Brain pericyte (primary cell): ENCODE data around the gene TTC33.
"Not testable (repeated sequence)": the region's sequence is repeated elsewhere in the genome, so short reads cannot be mapped to it uniquely, and the experiment has no call there.

Experiments used
- DNase-seq: peaks from one replicate; pipeline ENCODE4 v3.0.0-alpha.2; 2012; ENCODE audit warnings: low read depth, low spot score

Gene TTC33

GRCh38 chr5:40755407-40756365 is at the start of gene TTC33:
Gene TTC33, minus strand, starts transcription at chr5:40755961. Its CDS starts 8,943 bp downstream, at chr5:40747018.
- peak; percentile 70 for DNase-seq

- DNase-seq = no peak
These were observed 46.2 kb upstream of the TTC33 start for GRCh38 chr5:40801771-40802562.

DNA sequence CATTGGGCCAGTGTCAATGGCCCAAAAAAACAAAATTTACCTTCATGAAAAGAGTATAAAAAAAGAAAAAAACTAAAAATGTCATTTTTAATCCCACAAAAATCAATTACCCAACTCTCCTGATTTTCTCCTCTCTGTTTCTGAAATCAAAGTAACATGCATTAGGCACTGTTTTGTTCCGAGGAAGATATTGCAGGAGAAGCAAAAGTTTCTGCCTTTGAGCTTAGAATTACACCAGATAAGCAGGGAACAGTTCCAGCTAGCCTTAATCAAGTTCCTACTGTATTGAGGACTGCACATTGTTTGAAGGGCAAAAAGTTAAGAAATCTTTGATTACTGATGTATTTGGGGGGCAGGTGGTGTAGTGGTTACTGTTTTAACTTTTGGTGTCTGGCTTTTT is 43.5 kb upstream of the TTC33 start:
- no peak for DNase-seq

GRCh38 chr5:40798801-40799210 is 43.0 kb upstream of the TTC33 start:
- DNase-seq = no peak

DNA sequence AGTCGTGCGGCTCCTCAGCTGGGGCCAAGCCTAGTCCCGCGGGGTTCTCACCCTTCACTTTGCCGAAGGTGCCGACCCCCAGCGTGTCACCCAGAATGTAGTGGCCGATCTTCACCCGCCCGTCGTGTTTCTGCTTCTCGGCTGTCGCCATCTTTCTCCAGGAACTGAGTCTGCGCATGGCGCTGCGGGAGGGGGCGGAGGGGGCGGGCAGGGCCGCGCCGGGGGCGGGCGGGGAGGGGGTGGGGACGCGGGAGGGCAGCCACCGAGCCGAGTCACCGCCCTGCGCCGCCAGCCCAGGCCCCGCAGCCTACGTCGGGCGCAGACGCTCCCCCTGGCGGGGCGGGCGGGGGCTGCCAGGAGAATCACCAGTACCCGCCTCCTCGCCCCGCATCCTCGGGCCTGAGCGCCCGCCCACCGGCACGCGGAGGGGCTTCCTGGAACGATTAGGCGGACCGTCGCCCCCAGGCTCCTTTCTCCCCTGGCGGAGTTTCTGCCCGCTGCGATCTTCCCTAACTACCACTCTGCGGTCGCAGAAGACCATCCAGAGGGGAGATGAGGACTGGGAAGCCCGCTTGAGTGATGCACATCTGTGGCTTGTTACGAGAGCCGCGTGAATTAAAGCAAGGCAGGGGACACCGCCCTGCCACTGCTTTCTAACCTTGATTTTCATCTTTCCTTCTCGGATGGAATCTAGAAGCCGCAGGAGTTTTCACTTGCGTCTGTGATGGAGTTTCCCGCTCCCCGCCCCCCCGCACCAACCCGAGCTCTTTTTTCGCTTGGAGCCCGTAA is 42.4 kb upstream of the TTC33 start, which contains the start of gene PRKAA1:
TSS of gene PRKAA1 (minus strand) at position 363 of the 789 bp plus-strand sequence. CDS start at position 178, 185 bp downstream.
- peak; percentile 52 for DNase-seq

- DNase-seq = no peak
These were observed 41.7 kb upstream of the TTC33 start for GRCh38 chr5:40797273-40798011.

DNA sequence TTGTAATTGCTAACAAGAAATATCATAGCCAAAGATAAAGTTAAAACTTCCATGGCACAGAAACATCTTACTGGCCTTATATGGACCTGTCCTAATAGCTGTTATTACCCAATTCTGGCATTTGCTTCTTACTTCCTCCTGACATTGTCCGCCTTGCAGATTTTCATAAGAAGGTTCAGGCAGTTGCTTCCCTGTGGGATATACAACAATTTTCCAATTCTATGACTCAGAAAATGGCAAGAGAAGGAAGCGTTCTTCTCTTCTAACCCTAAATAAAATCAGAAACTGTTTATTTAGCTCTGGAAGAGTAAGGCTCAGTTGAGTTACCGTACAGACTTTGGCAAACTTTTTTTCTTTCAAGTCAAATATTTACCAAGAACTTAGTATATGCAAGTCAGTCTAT is 40.7 kb upstream of the TTC33 start:
- DNase-seq = no peak

- DNase-seq = not testable (repeated sequence)
These were observed 39.1 kb upstream of the TTC33 start for GRCh38 chr5:40794877-40795276.

- not testable (repeated sequence) for DNase-seq
These were observed 38.6 kb upstream of the TTC33 start for GRCh38 chr5:40794340-40794739.

- DNase-seq = not testable (repeated sequence)
These were observed 36.9 kb upstream of the TTC33 start for GRCh38 chr5:40792691-40793090.

DNA sequence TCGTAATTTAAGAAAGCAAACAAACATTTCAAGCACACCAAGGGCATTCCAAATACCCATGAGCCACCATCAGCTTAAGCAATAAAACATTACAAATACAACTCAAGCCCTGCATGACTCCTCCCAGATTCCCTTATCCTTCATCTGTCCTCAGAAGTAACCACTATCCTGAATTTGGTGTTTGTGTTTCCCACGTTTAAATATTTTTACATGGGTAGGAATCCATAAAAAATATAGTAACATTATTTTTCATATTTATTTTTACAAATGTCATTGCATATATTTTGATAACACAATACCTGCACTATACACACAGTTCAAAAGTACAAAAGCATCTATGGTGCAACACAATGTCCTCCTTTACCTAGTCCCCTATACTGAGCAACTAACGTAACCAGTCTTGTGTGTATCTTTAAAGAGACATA is 36.0 kb upstream of the TTC33 start:
- no peak for DNase-seq

GRCh38 chr5:40790947-40791593 is 35.3 kb upstream of the TTC33 start:
- no peak for DNase-seq

DNA sequence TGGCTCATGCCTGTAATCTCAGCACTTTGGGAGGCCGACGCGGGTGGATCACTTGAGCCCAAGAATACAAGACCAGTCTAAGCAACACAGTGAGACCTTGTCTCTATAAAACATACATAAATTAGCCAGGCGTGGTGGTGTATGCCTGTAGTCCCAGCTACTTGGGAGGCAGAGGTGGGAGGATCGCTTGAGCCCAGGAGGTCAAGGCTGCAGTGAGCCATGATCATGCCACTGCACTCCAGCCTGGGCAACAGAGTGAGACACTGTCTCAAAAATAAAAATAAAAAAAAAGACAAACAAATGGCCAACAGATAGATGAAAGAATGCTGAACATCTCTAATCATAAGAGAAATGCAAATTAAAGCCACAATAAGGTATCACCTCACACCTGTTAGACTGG is 33.2 kb upstream of the TTC33 start:
- not testable (repeated sequence) for DNase-seq

DNA sequence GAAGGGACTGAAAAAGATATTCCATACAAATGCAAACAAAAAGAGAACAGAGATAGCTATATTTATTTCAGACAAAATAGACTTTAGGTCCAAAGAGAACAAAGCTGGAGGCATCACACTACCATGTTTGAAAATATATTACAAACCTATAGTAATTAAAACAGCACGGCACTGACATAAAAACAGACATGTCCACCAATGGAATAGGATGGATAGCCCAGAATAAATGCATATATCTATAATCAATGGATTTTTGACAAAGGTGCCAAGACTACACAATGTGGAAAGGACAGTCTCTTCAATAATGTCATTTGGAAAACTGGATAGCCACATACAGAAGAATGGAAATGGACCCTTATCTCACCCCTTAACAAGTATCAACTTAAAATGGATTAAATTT is 32.2 kb upstream of the TTC33 start:
- no peak for DNase-seq

GRCh38 chr5:40786664-40787063 is 30.9 kb upstream of the TTC33 start:
- DNase-seq = not testable (repeated sequence)

GRCh38 chr5:40784916-40785315 is 29.2 kb upstream of the TTC33 start:
- no peak for DNase-seq

DNA sequence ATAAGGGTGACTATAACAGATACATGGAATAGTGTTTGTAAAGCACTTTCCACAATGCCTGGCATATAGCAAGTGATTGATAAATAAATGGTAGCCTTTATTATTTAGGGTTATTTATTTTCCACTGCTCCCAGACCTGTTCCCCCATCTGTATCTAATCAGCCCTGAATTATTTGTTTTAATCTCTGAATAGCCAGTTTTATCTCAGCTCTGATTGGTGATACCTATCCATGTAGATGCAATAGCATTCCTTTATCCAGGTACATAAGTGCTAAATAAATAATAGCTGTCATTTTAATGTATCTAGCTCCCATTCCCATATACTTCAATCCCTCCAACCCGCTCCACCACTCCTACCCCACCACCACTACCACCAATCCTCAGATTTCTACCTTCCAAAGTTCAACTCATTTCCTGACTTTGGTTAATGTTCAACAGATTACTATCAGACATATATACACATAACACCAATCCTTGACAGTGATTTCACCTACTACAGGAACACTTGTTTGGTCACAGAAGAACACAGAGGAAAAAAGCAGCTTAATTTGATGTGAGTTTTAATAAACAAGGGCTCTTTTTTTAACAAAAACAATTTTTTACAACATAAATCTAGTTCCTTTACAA is 28.4 kb upstream of the TTC33 start:
- no peak for DNase-seq

- no peak for DNase-seq
These were observed 26.2 kb upstream of the TTC33 start for GRCh38 chr5:40781843-40782409.

DNA sequence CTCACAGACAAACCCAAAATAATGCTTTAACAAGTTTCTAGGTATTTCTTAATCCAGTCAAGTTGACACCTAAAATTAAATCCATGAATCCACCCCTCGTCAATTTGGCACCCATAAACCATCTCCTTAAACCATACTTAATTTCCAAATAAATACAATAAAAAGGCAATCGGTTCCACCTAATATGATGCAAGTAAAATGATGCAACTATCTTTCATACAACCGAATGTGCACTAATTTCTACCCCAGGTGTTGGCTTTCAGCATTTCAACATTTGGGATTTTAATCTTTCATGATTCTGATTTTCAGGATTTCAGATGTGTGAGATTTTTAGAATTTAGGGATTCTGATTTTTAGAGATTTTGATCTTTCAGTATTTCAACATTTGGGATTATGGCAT is 25.1 kb upstream of the TTC33 start:
- DNase-seq = no peak
